Measurements from ENCODE around the gene MIS18BP1.

GRCh38 chr14:45222485-45223262, 30.3 kb downstream of the MIS18BP1 start:
- no peak for TF ChIP-seq CTCF (IDR thresholded peaks at IDR 0.05)
- TF ChIP-seq POLR2A (IDR thresholded peaks at IDR 0.05) = no peak
